Smooth muscle cell (in vitro differentiated cells): Measurements from ENCODE around the gene ENPP6. TPM values are rescaled to one million over a fixed set of nuclear protein-coding genes. Genes with fewer than 3 reads are reported as not detected.

Experiments used
- DNase-seq: peaks from one replicate; lab custom pipeline; 2025; ENCODE audit not compliant: unreplicated experiment; lab: John Stamatoyannopoulos, UW
- H2AFZ ChIP-seq: fragments of 200-600 bp; sonication (generic); 2 replicates; pipeline ENCODE4 v1.6.0; 2016; ENCODE audit warnings: antibody characterized with exemption, low read depth, mild to moderate bottlenecking
- H3F3A ChIP-seq: fragments of 200-600 bp; sonication (generic); 2 replicates; pipeline ENCODE4 v1.6.0; 2017; ENCODE audit warnings: antibody characterized with exemption, low read depth
- H3K27ac ChIP-seq: fragments of 200-600 bp; sonication (generic); 2 replicates; pipeline ENCODE4 v1.5.1; 2016; ENCODE audit warnings: low read depth, mild to moderate bottlenecking
- H3K27me3 ChIP-seq: fragments of 200-600 bp; sonication (generic); 2 replicates; pipeline ENCODE4 v1.6.1; 2016; ENCODE audit warnings: low read depth, mild to moderate bottlenecking
- H3K36me3 ChIP-seq: fragments of 200-600 bp; sonication (generic); 2 replicates; pipeline ENCODE4 v1.5.1; 2016; ENCODE audit warnings: low read depth
- H3K4me1 ChIP-seq: fragments of 200-600 bp; sonication (generic); 2 replicates; pipeline ENCODE4 v1.5.1; 2016; ENCODE audit warnings: low read depth
- H3K4me2 ChIP-seq: fragments of 200-600 bp; sonication (generic); 2 replicates; pipeline ENCODE4 v1.6.0; 2016; ENCODE audit warnings: mild to moderate bottlenecking
- H3K4me3 ChIP-seq: fragments of 200-600 bp; sonication (generic); 2 replicates; pipeline ENCODE4 v1.5.1; 2016; ENCODE audit warnings: mild to moderate bottlenecking
- H3K79me2 ChIP-seq: fragments of 200-600 bp; sonication (generic); 2 replicates; pipeline ENCODE4 v1.6.0; 2016; ENCODE audit warnings: low read depth, mild to moderate bottlenecking
- H3K9ac ChIP-seq: fragments of 200-600 bp; sonication (generic); 2 replicates; pipeline ENCODE4 v1.6.0; 2016; ENCODE audit warnings: low read depth
- H3K9me3 ChIP-seq: fragments of 200-600 bp; sonication (generic); replicated peaks from 2 replicates; pipeline ENCODE4 v1.5.1; 2016; ENCODE audit warnings: low read depth
- H4K20me1 ChIP-seq: fragments of 200-600 bp; sonication (generic); 2 replicates; pipeline ENCODE4 v1.6.0; 2016; ENCODE audit warnings: low read depth
- WGBS: methylation state at CpG from one replicate; pipeline ENCODE4 v1.1.7; 2016; ENCODE audit warnings: low lambda C conversion rate; 5-methylcytosine and 5-hydroxymethylcytosine counted together
- polyA plus RNA-seq: library from polyadenylated mRNA; unstranded; fragments of >200 nt; fragmentation: Nextera tagmentation; extraction: Ambion mirVana; gene quantifications from 2 replicates; pipeline ENCODE4 v1.2.1, GENCODE V29; 2016
- total RNA-seq: library from RNA; depleted of rRNA; stranded (reverse); fragments of >200 nt; gene quantifications from 2 replicates; pipeline ENCODE4 v1.2.3, GENCODE V29; 2014
- TF ChIP-seq, protein P1 (sequence below): fragments of 200-600 bp; sonication (generic); IDR thresholded peaks from 2 replicates; pipeline ENCODE4 v1.5.1; 2017; ENCODE audit warnings: borderline replicate concordance, mild to moderate bottlenecking, antibody characterized with exemption; ENCODE audit not compliant: insufficient read depth, poor library complexity, severe bottlenecking

ENPP6 gene
- total and polyA plus RNA-seq, 2 experiments from 2014 or later, result not detected

DNA sequence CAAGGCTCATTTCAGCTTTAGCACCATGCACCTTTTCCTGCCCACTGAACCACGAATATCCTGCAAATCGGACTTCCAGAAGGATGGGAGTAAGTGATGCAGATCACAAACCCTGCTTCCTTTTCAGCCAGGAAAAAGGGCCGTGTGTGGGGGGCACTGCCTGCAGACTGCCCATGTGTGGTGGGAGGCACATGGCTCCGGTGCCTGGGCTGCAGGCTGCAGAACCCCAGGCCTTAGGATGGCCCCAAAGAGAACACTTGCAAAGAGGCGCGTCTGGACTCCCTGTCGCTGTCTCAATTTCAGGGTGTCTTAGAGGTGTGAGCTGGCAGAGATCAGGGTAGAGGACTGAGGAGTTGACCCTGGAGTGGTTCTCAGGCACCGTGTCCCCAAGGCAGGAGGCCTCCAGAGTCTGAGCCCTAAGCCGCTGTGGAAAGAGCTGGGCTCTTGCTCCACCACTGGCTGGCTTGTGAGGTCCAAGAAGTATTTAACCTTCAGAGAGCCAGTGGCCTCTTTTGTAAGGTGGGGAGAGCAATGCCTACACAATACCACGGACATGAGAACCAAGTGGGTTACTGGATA, 97.0 kb downstream of the ENPP6 start:
- no peaks in the 10 kb centered on the region for H3K4me1 ChIP-seq
- WGBS, result 88% methylated on average over 10 of the region's 10 CpGs
- H3F3A ChIP-seq, result no peaks in the 10 kb centered on the region
- no peaks in the 10 kb centered on the region for H3K9me3 ChIP-seq
- no peak overlapping the region for H3K9ac ChIP-seq
- no peak overlapping the region for H2AFZ ChIP-seq
- no peaks in the 10 kb centered on the region for H4K20me1 ChIP-seq
- no peaks in the 10 kb centered on the region for H3K79me2 ChIP-seq
- DNase-seq, result no peak
- H3K4me3 ChIP-seq, result no peak overlapping the region
- no peak overlapping the region for H3K4me2 ChIP-seq
- H3K27ac ChIP-seq, result no peak overlapping the region
- H3K27me3 ChIP-seq, result no peaks in the 10 kb centered on the region
- TF ChIP-seq, protein P1, sequence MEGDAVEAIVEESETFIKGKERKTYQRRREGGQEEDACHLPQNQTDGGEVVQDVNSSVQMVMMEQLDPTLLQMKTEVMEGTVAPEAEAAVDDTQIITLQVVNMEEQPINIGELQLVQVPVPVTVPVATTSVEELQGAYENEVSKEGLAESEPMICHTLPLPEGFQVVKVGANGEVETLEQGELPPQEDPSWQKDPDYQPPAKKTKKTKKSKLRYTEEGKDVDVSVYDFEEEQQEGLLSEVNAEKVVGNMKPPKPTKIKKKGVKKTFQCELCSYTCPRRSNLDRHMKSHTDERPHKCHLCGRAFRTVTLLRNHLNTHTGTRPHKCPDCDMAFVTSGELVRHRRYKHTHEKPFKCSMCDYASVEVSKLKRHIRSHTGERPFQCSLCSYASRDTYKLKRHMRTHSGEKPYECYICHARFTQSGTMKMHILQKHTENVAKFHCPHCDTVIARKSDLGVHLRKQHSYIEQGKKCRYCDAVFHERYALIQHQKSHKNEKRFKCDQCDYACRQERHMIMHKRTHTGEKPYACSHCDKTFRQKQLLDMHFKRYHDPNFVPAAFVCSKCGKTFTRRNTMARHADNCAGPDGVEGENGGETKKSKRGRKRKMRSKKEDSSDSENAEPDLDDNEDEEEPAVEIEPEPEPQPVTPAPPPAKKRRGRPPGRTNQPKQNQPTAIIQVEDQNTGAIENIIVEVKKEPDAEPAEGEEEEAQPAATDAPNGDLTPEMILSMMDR, result no peak
- H3K36me3 ChIP-seq, result no peaks in the 10 kb centered on the region

DNA sequence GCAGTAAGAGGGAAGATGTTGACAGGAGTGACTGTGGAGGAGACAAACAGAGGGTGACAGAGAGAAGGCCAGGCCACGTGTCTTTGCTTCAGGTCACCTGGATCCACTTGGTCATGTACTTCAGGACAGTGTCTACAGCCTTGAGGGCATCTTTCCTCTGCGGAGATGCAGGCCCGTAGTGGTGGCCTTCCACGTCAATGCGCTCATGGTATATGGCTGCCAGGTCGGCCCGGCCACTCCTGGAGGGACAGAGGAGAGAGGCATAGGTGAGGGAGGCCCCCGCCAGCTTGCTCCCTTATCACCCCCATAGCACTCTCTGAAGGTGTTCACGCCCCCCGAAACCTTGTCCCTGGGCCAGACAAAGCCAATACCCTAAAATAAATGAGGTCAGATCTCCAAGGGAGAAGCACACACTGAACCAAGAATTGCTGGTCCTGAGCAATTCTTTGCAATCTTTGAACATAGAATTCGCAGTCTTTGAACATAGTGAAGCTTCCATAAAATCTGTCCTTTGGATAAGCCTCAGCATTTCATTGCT, 99.9 kb downstream of the ENPP6 start:
- Histone ChIP-seq H3K4me2 (no peak overlapping the region), H3K36me3 (no peaks in the 10 kb centered on the region), H3K4me1 (no peaks in the 10 kb centered on the region), H3K27ac (no peak overlapping the region), H3K79me2 (no peaks in the 10 kb centered on the region), H3K9ac (no peak overlapping the region), H3K9me3 (no peaks in the 10 kb centered on the region), H4K20me1 (no peaks in the 10 kb centered on the region), H3K4me3 (no peak overlapping the region), H3K27me3 (peaks cover 10% of the 10 kb centered on the region), H3F3A (no peaks in the 10 kb centered on the region), H2AFZ (no peak overlapping the region)
- no peak for DNase-seq
- TF ChIP-seq, protein P1, result no peak
- 97% methylated on average over 10 of the region's 11 CpGs for WGBS

DNA sequence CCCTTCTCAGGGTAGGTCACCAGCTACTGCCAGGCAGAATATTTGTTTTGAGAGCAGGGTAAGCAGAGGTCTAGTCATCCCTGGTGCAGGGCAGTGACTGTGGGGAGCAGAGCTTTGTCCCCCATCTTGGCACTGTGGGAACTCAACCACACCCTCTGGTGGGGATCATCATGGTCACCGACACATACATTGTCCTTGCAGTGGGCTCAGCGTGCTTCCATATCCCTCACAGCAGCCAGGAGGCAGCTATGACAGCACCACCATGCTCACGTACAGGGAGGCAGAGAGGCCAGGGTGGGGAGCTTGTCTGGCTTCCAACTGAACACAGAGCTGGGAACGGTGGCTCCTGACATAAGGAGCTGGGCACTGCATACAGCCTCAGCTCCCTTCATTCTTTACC, 102.3 kb downstream of the ENPP6 start:
- no peak overlapping the region for H3K4me3 ChIP-seq
- WGBS, result 89% methylated on average over 4 of the region's 4 CpGs
- H3F3A ChIP-seq, result no peaks in the 10 kb centered on the region
- no peaks in the 10 kb centered on the region for H3K9me3 ChIP-seq
- no peaks in the 10 kb centered on the region for H4K20me1 ChIP-seq
- no peak overlapping the region for H2AFZ ChIP-seq
- no peak overlapping the region for H3K4me2 ChIP-seq
- DNase-seq, result no peak
- no peaks in the 10 kb centered on the region for H3K4me1 ChIP-seq
- TF ChIP-seq, protein P1, result no peak
- H3K27me3 ChIP-seq, result peaks cover 12% of the 10 kb centered on the region
- H3K27ac ChIP-seq, result no peak overlapping the region
- no peaks in the 10 kb centered on the region for H3K36me3 ChIP-seq
- no peak overlapping the region for H3K9ac ChIP-seq
- no peaks in the 10 kb centered on the region for H3K79me2 ChIP-seq

DNA sequence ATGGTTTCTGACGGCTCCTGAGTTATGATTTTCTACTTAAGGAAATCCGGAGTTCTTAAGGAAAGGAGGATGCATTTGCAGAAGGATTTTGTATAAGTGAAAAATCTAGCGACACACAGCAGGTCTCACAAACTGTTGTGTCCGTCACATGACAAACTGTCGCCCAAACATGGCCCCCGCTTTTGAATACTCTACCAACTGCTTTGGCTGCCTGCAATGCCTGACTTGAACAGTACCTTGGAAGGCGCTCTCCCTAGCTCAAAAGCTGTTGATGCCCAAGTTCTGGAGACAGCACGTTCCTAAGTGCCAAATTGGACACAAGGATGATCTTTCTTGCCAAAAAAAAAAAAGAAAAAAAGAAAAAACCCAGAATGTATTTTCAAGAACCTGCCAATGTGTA, 103.2 kb downstream of the ENPP6 start:
- peaks cover 12% of the 10 kb centered on the region for H3K27me3 ChIP-seq
- DNase-seq, result no peak
- H3K4me2 ChIP-seq, result no peak overlapping the region
- TF ChIP-seq, protein P1, result no peak
- H3K4me1 ChIP-seq, result no peaks in the 10 kb centered on the region
- no peak overlapping the region for H2AFZ ChIP-seq
- H3K79me2 ChIP-seq, result no peaks in the 10 kb centered on the region
- no peak overlapping the region for H3K9ac ChIP-seq
- 87% methylated on average over 8 of the region's 8 CpGs for WGBS
- H3F3A ChIP-seq, result no peaks in the 10 kb centered on the region
- no peak overlapping the region for H3K27ac ChIP-seq
- no peaks in the 10 kb centered on the region for H3K9me3 ChIP-seq
- H4K20me1 ChIP-seq, result no peaks in the 10 kb centered on the region
- H3K36me3 ChIP-seq, result no peaks in the 10 kb centered on the region
- no peak overlapping the region for H3K4me3 ChIP-seq
